Testis (tissue), 2 donors: ENCODE data around the gene LLGL2.

Experiments used
- CTCF ChIP-seq, 3 experiments: fragments of 450-650 bp in 2 of 3; fragments of 200-600 bp in 1 of 3; sonication (generic) in 1 of 3; IDR thresholded peaks; one replicate each; pipeline ENCODE4 v1.5.1; 2016 to 2019; ENCODE audit warnings: antibody characterized with exemption in 3 of 3, mild to moderate bottlenecking in 2 of 3, moderate library complexity in 1 of 3
- POLR2A ChIP-seq: fragments of 450-650 bp; IDR thresholded peaks from one replicate; pipeline ENCODE4 v1.6.1; 2017; ENCODE audit warnings: antibody characterized with exemption, mild to moderate bottlenecking, moderate library complexity

DNA sequence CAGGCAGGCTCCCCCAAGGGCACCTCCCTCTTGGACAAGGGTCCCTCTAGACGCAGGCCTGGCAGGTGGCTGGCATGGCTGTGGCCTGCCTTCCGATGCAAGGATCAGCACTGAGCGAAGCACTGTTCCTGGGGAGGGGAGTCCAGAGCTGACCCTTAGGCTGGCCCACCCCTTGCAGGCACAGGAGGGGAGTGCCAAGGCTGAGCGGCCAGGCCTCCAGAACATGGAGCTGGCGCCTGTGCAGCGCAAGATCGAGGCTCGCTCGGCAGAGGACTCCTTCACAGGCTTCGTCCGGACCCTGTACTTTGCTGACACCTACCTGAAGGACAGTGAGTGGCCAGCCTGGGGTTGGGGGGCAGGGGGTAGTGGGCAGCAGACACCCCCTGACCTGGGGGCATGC lies 45.3 kb downstream of the LLGL2 start:
- no peak for TF ChIP-seq CTCF (IDR thresholded peaks at IDR 0.05)
- no peak for TF ChIP-seq POLR2A
